ENCODE results near the gene DYRK3.
"Not testable (repeated sequence)": the region's sequence is repeated elsewhere in the genome, so short reads cannot be mapped to it uniquely, and the experiment has no call there.

The DYRK3 gene

DNA sequence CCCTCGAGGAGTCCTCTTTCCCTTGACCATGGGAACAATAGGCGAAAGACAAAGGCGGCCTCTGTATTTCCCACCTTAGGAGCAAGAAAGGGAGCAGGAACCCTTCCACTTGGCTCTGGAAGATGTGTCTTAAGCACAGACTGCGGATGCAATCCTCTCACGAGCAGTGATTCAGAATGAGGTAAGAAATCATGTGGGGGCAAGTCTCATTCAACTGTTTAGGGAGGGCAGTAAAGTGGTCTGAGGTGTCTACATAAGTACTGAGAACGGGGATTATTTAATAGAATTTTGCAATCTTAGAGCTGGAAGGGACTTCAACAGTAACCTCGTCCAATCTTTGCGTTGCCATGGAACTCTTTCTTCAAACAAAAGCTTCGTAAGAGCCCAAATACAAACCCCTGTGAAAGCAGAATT is 1.6 kb upstream of the DYRK3 start:
- peak; percentile 28 for DNase-seq

DNA sequence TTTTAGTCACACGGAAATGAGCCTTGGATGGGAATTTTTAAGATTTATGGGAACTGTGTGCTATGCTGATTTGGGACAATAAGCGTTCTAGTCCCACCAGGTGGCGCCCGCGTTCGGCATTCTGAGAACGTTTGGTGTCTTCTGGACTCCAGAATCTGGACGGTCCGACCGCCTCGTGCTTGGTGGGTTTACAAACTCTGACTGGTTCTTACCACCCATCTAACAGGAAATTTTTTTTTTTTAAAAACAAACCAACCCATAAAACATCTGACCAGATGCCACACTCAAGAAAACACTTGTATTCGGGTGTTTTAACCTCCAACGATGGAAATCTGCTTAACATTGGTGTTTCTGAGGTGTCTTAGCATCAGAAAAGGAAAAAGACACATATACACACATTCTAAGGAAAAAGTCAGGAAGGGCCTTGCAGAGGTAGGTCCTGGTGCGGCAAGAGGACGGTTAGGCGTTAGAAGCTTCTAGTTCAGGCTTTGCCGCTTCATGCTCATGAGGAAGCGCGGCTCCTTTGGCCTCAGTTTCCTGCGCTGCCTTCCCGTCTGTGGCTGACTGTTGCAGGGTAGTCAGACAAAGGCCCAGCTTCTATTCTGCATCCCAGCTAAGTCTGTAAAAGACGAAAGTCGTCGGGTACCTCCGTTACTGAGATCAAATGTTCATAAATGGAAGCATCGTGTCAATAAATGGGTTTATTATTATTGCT is 814 bp upstream of the DYRK3 start:
- DNase-seq = peak; percentile 92

DNA sequence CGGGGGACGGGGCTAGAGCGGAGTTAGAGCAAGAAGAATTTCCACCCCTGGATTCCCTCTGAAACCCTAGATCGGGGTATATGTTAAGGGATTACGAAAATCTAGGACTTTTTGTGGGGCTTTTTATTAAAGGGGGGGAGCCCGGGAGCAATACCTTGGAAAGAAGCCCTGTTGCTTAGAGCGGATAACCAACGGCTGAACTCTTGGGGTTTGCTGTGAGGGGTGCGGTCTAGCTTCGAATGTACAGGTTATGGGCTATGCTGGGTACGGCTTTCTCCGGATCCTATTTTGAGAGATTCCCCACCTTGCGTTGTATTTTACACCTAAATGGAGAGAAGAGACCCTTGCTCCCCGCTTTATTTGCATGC is 626 bp downstream of the DYRK3 start:
- DNase-seq = no peak

- DNase-seq = no peak
Observed at GRCh38 chr1:206636671-206637070, 1.3 kb downstream of the DYRK3 start.

GRCh38 chr1:206637605-206638004 is 2.3 kb downstream of the DYRK3 start:
- DNase-seq = no peak

GRCh38 chr1:206642074-206642473 is 6.7 kb downstream of the DYRK3 start:
- not testable (repeated sequence) for DNase-seq

DNA sequence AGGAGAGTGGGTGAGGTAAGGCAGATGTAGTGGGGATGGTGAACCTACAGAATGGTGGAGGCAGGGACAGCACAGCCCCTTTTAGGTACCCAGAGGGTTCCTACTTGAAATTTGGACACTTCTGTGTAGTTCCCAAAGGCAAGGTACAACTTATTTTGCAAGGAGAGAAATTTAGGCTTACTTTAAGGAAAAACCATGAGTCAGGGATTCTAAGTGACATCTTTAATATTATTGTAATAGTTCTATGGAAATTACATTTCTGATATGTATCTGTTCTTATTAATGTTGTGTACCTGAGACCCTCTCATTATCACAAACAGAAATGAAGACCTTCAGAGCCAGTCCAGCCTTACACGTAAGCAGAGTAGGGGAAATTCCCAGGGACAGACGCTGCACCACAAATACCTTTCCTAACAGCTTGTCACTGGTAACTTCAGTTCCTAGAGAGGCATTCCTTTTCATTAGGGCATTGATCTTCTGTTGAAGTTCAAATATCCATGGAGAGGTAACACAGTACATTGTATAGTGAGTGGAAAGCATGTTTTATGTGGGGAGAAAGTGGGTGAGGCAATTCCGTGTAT is 7.9 kb downstream of the DYRK3 start:
- DNase-seq = no peak

- no peak for DNase-seq
Observed at GRCh38 chr1:206646504-206646903, 11.2 kb downstream of the DYRK3 start.

- DNase-seq = no peak
Observed at GRCh38 chr1:206647224-206647623, 11.9 kb downstream of the DYRK3 start.

- DNase-seq = no peak
Observed at GRCh38 chr1:206649261-206649921, 14.1 kb downstream of the DYRK3 start.

DNA sequence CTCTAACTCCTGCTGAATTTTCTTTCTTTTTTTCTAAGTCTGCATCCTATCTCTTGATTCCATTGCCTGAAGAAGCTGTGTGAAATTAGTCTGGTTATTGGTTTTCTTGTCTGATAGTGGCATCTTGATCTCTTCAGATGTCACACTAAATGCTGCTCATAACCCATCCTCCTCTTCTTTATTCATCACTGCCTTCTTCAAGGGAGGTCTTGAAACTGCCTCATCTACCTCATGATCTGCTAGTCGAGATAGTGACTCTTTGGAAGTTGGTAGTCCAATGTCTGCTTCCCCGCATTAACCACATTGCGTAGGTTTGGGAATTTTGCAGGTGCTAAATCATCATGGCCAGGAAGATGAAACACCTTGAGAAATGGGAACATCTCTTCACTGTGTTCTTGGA is 15.7 kb downstream of the DYRK3 start:
- DNase-seq = no peak

GRCh38 chr1:206651958-206652890 is 16.9 kb downstream of the DYRK3 start:
- DNase-seq = no peak

- DNase-seq = no peak
Observed at GRCh38 chr1:206653715-206654459, 18.6 kb downstream of the DYRK3 start.

DNA sequence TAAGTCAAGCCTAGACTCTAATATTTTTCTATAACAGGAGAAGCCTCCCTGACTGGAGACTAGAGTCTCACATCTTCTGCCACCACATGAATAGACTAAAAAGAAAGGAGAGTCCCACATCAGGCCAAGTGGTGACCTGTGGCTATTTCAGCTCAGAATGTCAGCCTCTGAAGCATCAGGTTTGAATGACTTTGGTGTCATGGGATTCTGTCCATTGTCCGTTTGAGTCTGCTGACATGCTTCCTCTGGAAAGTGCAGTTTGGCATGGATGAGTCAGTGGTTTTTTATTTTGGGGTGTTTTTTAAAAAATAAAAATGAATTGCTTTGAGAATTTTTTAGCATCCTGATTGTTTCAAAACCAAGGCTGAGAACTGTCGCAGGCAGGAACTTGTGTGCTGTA is 19.5 kb downstream of the DYRK3 start:
- DNase-seq = no peak

- no peak for DNase-seq
Observed at GRCh38 chr1:206655471-206655882, 20.1 kb downstream of the DYRK3 start.

DNA sequence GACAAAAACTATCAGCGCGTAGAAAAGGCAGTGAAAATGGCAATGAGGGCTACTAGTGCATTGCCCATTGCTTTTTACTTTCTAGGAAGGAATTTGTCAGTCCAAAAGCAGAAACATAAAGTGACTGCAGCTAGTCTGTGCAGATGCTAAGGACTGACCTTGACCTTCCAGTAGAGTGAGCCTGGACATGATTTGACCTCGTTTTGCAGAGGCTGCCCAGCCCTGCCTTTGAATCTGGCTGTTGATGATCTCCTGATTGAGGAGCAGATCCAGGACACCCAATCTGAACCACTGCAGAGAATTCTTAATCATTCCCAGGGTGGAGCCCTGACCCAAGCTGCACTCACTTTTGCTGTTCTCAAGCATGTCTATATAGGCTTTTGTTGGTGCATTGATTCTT is 21.6 kb downstream of the DYRK3 start:
- no peak for DNase-seq

DNA sequence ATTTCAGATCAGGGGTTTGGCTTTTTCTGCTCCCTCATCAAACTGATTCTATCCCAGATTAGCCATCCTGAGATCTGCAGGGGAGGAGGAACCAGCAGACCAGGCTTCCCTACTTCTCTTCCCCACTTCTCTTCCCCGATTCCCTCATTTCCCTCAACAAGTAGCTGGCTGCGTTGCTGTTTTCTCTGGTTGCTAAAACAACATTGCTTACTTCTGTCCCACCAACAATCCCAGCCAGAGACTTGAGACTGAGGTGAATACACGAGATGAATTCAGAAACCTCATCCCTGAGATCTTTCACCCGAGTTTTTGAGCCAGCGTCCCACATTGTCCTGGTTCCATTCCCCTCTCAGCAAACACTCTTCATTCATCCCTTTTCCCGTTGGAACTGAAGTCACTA is 22.4 kb downstream of the DYRK3 start:
- no peak for DNase-seq

- DNase-seq = no peak
Observed at GRCh38 chr1:206658264-206658980, 23.1 kb downstream of the DYRK3 start.

DNA sequence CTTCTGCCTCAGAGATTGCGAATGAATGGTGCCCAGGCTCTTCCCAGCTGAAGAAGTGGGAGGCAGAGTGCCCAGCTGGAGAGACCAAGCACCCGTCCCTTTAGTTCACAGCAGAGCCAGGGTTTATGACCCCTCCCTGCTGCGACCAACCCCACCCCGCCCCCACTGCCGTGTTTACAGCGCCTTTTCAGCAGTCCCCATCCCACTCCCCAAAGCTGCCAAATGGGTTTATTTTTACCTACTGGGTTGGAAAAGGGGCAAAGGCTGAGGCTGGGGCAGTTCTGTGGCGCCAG is 23.6 kb downstream of the DYRK3 start:
- DNase-seq = no peak

DNA sequence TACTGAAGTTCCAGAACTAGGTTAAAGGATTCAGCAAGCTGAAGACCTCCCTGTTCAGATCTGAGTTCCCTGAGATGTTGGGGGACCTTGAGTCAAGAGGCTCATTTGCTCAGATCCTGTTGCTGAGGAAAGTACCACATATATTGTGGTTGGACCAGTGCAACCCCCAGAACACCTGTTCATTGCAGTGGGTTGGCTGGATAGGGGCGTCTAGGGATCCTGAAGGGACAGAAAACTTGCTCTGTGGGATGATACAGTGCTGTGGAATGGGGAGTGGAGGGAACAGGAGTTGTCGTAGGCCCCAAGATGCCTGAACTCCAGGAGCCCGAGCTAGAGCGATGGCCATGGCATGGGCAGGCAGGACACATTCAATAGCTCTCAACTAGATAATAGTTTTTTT is 24.8 kb downstream of the DYRK3 start:
- DNase-seq = no peak

DNA sequence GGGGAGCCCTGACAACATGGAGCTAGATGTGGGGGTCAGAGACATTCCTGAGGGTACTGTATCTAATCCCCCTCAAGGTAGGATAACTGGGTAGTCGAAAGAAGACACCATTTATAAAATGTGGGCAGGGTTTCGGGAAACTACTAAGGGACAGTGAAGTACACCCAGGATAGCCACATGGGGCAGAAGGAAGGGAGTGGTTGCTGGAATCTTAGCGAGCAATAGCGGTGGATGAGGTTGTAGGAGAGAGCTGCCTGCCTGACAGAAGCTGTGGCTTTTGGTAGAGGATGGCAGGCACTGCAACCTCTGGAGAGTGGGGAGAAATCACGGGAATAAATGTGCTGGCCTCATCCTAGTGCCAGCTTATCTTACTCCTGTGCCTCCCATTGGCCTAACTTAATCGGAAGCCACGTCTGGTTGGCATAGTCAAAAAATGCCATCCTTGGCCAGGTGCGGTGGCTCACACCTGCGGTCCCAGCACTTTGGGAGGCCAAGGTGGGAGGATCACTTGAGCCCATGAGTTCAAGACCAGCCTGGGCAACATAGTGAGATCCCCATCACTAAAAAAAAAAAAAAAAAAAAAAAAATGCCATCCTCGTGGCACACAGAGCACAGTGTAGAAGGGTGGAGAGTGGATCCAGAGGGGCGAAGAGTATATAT is 26.0 kb downstream of the DYRK3 start:
- DNase-seq = no peak
